Myocyte (in vitro differentiated cells): Measurements from ENCODE around the gene PLPP7. TPM values are rescaled to one million over a fixed set of nuclear protein-coding genes. Genes with fewer than 3 reads are reported as not detected.
"Not testable (repeated sequence)": the region's sequence is repeated elsewhere in the genome, so short reads cannot be mapped to it uniquely, and the experiment has no call there.

Source experiments
- DNase-seq: peaks from one replicate; pipeline ENCODE4 v3.0.0-alpha.2; 2012; ENCODE audit warnings: low read depth
- total RNA-seq: library from RNA; depleted of rRNA; stranded (reverse); fragments of >200 nt; gene quantifications from 2 replicates; pipeline ENCODE4 v1.2.3, GENCODE V29; 2014

The PLPP7 gene
- total RNA-seq, 1 donor from 2014 or later: 92.3 TPM

DNA sequence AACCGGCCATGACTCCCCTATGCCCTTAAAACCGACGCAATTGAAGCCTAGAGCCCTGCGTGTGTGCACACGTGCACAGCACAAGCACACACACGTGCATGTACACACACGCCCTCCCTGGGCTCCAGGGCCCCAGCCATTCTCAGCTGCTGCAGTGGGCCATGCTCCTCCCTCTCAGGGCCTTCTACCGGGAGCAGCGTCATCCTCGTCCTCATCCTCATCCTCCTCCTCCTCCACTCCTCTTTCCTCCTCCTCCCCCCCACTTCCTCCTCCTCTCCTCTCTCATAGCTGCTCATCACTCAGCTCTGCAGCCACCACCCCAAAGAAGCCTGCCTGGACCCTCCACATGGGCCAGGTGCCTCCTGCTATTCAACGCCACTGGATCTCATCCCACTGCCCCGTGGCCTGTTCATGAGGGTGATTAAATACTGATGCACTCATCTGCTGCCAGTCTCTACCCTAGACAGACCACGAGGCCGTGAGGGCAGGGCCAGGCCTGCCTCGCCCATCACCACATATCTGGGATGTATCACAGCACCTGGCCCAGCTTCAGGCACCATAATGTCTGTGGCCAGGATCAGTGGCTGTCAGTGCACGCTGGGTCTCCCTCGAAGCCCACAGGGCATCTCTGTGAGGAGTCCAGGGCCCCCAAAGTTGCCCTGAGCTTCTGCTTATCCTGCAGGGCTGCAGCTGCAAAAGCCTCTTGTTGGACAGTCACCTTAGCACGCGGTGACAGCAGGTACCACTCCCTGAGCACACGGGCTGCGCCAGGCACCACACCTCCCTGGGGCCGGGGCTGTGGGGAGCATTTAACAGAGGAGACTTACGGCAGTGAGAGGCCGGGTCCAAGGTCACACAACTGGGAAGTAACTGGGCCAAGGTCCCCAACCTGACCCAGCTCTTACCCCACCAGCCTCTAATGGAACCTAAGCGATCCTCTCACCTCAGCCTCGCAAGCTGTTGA, 23.0 kb upstream of the PLPP7 start:
- peak; percentile 73 for DNase-seq

DNA sequence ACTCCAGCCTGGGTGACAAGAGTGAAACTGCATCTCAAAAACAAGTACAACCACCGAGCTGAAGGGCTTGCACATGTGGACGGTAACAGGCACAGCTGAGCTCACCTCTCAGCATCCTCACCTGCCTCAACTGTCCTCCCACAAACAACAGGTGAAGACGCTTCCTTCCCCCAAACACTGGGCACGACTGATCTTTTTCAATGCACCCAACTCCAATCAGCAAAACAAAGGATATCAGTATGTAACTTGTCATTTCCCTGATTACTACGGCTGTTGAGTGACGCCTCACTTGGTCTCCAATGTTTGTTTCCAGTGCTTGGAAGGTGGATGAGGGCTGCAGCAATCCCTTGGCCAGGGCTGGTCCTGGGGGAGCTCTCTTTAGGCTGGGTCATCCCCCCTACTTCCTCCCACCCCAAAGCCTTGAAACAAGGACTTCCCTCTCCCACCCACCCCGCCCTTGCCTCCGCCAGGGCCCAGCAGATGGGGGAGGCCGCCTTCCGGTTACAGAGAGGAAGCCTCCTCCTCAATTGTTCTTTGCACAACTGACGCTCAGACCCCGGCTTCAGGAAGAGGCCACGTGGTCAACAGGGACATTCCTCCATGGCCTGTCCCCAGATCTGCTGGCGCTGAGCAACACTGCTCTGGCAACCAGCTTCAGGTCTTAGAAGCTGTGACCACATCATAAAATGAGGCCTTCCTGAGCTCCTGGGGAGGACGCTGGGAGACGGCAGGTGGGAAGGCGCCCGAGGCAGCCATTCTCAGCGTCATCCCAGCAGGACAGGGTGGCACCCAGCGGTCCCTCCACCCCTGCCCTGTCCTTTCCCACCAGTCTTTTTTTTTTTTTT, 19.1 kb upstream of the PLPP7 start:
- no peak for DNase-seq

GRCh38 chr9:131271016-131271273, 18.6 kb upstream of the PLPP7 start:
- not testable (repeated sequence) for DNase-seq

GRCh38 chr9:131271506-131271931, 18.0 kb upstream of the PLPP7 start:
- no peak for DNase-seq

GRCh38 chr9:131272212-131272611, 17.3 kb upstream of the PLPP7 start:
- DNase-seq: no peak

DNA sequence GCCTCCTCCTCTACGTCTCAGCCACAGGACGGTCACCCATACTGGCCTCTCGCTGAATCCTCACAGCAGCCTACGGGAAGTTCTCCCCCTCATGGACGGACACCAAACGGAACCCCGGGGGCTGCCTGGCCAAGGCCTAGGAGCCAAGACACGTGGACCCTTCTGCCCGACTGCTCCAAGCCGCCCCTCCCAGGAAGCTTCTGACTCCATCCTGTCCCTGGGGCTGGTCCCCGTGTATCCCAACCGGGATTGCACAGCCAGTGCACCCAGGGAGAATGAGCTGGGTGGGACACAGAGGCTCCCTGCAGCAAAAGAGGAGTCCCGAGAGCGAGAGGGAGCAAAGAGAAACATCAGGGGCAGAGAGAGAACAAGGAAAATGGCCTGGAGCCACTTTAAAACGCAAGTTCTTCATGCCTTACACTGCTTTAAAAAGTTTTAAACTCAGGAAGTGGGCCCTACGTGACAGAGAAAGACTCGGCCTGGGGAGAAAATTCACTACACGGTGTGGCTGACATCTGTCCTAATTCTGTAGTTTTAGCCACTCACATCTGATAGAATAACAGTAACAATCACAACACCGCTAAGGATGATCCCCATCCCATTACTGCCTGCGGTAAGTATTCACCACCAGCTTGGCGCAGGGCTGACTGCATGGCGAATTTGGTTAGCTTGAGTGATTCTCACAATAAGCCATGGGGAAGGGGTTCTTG, 16.2 kb upstream of the PLPP7 start:
- no peak for DNase-seq

DNA sequence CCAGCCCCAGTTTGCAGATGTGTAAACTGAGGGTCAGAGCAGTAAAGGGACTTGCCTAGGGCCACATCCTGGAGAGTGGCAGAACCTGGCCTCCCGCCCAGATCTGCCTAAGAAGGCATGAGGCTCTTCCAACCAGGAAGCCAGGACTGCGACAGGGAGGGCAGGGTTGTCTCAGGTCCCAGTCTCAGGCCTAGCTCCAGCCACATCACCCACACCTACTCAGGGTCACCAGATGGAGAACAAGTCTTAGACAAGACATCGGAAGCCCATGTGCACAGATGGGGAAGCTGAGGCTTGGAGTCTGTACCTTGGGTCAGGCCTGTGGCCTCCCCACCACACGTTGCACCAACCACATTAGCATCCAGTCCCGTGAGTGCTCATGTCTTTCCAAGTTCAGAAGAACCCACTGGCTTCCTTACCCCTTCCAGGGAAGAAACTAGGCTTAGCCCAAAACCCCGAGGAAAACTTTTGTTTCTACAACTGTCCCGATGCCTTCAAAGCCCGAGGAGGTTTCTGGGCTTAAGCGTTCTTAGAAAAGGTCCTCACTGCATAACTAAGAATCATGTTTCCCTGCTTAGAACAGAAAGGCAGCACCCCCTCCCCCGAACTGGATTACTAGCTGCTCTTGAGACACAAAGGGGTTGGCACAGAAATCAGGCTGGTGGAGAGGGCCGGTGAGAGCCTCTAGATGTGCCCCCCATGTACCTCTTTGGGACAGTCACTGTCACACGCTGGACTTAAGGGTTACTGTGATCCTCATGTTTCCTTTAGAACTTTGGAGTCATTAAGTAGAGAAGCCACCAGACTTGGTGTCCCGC, 15.5 kb upstream of the PLPP7 start:
- no peak for DNase-seq

DNA sequence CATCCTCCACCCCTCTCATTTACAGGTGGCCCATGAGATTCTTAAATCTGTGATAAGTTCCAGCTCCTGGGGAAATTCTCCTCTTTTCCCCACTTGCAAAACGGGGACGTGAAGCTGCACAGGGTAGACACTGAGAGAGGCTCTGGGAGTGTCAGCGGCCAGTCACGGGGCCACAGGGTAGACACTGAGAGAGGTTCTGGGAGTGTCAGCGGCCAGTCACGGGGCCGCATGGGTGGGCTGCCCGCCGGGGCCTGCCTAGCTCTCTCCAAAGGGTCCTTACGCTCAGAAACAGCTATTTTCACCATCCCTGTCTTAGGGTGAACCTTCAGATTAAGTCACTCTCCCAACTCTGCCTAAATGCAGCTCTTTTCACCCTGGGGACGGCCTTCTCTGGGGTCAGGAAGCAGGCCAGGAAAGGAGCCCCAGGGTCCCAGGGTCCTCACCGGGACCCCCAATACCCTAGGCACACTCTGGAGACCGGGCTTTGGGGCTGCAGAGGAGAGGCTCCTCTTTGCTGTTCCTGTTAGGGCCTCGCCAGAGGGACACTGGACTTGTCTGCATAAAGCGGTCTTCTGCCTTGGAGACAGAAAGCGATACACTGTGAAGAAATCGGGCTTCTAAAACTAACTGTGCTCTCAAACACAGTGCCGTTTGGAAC, 14.7 kb upstream of the PLPP7 start:
- DNase-seq: no peak

DNA sequence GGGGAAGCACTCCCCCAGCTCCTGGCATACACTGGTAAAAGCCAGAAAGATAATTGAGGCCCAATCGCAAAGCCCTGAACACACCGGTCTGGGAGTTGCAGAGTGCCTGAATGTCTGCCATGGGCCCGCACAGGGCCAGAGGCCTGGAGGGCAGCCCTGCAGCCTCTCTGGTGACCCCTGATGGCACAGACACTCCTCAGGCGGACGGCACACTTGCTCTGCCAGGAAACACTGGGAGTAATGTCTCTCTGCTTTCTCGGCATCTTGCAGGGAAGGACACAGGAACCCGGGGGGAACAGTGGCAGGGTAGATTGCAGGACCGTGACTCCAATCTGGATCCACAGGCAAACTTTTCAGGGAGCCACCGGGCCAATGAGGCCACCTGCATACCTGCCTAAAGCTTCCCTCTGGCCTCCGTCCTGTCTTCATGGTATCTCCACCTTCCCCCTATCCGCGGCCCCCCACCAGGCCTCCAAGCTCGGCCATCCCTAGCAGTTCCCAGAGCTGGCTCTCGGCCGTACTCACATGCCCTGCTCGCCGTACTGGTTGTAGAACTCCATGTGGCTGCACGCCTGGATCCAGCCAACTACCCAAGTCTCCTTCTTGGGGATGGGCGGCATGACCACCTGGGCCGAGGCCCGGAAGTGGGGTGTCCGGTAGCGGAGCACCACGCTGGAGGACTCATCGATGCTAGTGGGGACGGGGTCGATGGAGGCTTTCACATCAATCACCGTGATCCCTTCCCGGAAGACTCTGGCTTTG, 14.0 kb upstream of the PLPP7 start:
- peak; percentile 42 for DNase-seq

- no peak for DNase-seq
Measured at GRCh38 chr9:131276094-131276888, 13.2 kb upstream of the PLPP7 start, which contains the start of gene FAM78A. Gene FAM78A (minus strand): TSS chr9:131276510. CDS start chr9:131276179, 331 bp downstream.

DNA sequence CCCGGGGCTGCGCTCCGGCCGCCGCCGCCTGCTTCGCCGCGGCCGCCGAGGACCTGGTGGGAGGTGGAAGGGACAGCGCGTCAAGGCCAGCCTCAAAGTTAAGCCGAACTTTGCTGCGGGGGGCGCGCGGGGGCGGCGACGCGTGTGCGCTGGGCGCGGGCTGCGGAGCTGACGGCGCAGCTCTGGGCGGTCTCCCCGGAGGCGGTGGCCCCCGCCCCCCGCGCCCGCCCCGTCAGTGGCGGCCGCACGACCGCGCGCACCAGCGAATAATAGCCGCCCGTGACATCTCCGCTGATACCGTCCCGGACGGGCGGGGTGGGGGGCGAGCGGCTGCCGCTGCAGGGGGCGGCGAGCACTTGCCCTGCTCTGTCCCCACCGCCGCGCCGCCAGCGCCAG, 12.6 kb upstream of the PLPP7 start:
- no peak for DNase-seq

GRCh38 chr9:131277287-131277909, 12.1 kb upstream of the PLPP7 start:
- no peak for DNase-seq

DNA sequence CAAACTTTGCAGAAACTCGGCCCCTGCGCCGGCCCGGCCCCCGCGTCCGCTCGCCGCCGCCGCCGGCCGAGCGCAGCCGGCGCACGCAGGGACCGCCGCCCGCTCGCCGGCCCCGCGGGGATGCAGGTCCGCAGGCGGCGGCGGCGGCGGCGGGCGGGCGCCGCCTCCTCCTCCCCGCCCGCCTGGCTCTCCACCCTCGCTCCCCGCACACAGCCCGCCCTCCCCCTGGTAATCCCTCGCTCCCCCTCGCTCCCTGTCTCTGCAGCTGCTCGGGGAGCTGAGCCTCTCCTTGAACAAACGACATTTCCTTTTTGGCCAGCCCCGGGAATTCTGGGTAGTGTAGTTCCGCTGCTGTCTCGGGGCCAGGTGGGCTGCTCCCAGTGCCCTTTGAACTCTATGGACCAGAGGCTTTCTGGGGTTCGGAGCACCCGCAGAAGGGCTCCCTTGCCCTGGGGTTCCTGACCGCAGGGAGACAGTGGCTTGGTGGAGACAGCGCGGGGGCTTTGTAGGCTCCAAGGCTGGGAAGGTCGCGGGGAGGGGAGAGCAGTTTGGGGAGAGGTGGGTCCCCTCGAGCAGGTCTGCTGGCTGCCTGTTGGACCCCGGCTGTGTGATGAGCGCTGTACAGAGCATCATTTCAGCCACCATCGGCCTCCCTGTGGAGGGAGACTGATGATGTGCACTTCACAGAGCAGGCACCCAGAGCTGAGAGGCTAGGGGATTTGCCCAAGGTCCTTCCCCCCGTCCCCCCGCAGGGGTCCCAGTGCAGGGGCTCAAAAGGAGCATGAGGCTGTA, 11.4 kb upstream of the PLPP7 start:
- peak; percentile 94 for DNase-seq

- DNase-seq: no peak
Measured at GRCh38 chr9:131278702-131279111, 10.8 kb upstream of the PLPP7 start.

DNA sequence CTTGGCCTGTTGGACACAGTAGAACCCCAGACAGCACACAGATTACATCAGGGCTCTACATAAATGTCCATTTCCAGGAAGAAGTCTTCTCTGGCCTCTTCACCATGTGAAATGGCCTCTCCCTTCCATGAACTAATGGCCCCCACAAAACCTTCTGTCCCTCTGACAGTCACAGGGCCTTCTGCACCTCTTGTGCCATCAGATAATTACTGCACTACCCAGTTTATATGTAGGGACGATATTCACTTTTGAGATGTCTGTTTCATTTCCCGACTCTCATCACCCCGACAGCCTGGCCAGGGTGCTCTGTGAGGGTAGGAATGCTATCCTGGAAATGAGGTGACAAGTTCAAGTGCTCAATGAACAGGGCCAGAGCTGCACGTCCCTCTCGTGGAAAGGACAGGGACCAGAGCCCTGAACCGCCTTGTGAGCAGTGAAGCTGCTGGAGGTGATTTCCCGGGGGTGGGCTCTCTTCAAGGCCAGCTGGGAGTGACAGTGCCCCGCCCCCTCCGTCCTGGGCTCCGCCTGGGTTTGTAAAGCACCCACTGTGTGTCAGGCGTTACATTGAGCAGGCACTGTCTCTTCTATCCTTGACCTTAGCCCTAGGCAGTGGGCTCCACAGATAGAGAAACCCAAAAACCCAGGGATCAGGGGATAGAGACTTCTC, 10.2 kb upstream of the PLPP7 start:
- no peak for DNase-seq

- no peak for DNase-seq
Measured at GRCh38 chr9:131279863-131280570, 9.5 kb upstream of the PLPP7 start.
